ENCODE measurements around the gene ARFRP1. TPM values are rescaled to one million over a fixed set of nuclear protein-coding genes. Genes with fewer than 3 reads are reported as not detected.

Gene ARFRP1
- total RNA-seq, 1 experiment from 2014 or later: 42.7 TPM

DNA sequence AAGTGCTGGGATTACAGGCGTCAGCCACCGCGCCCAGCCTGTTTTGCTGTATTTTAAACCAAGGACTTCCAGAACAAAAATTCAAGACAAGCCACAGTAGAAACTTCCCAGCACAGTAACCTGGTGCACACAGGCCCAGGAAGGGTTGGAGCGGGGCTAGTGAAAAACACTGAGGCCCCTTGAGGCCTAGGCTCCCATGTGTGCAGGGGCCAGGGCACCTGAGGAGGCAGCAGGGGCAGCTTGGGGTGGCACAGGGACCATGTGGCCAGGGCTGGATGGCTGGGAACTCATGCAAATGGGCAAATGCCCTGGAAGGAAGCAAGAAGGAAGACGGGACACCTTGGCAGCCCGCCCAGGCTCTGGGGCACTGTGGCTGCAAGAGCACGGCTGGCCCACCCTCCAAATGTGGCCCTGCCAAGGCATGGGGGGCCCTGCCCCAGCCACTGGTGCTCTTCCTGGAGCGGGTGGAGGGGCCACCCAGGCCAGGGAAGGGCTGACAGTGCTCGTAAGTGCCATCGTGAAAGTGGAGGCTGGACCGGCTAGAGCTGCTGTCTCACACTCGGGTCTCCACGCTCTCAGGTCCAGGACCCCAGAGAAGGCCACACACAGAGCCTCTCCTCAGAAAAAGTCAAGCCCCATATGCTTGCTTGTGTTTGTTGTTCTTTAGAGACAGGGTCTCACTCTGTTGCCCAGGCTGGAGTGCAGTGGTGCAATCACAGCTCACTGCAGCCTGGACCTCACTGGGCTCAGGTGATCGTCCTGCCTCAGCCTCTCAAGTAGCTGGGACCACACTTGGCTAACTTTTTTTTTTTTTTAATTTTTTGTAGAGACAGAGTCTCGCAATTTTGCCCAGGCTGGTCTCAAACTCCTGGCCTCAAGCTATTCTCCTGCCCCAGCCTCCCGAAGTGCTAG is 42.1 kb upstream of the ARFRP1 start:
- no peak overlapping the region for H3K56ac ChIP-seq (ENCODE audit: insufficient read length, low read depth, low read length)
- H3K9ac ChIP-seq (ENCODE audit: extremely low read depth, insufficient read length, low read length): no peak overlapping the region
- H3K4ac ChIP-seq (ENCODE audit: low read depth, low read length): no peak overlapping the region
- H2BK5ac ChIP-seq (ENCODE audit: insufficient read length, low read length): no peak overlapping the region
- DNase-seq: no peak
- H3K4me3 Mint-ChIP-seq: no peak overlapping the region
- no peaks in the 10 kb centered on the region for H3K9me3 Mint-ChIP-seq
- H3K14ac ChIP-seq (ENCODE audit: insufficient read depth, low read length): no peak overlapping the region
- H2BK120ac ChIP-seq (ENCODE audit: low read depth, low read length, poor library complexity, severe bottlenecking): no peak overlapping the region
- TF ChIP-seq, protein P1, sequence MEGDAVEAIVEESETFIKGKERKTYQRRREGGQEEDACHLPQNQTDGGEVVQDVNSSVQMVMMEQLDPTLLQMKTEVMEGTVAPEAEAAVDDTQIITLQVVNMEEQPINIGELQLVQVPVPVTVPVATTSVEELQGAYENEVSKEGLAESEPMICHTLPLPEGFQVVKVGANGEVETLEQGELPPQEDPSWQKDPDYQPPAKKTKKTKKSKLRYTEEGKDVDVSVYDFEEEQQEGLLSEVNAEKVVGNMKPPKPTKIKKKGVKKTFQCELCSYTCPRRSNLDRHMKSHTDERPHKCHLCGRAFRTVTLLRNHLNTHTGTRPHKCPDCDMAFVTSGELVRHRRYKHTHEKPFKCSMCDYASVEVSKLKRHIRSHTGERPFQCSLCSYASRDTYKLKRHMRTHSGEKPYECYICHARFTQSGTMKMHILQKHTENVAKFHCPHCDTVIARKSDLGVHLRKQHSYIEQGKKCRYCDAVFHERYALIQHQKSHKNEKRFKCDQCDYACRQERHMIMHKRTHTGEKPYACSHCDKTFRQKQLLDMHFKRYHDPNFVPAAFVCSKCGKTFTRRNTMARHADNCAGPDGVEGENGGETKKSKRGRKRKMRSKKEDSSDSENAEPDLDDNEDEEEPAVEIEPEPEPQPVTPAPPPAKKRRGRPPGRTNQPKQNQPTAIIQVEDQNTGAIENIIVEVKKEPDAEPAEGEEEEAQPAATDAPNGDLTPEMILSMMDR (conservative IDR thresholded peaks at IDR 0.05): no peak
- no peaks in the 10 kb centered on the region for H4K20me1 ChIP-seq (ENCODE audit: control insufficient read depth, insufficient read depth, insufficient read length)
- no peak overlapping the region for H3K18ac ChIP-seq (ENCODE audit: insufficient read length, low read depth, low read length)
- no peaks in the 10 kb centered on the region for H3K27me3 ChIP-seq (ENCODE audit: insufficient read depth, low read length)
- H3K79me2 ChIP-seq (ENCODE audit: insufficient read depth, low read length): no peaks in the 10 kb centered on the region
- H3T11ph ChIP-seq (ENCODE audit: low read length): no peak overlapping the region
- no peak overlapping the region for H4K8ac ChIP-seq (replicated peaks; ENCODE audit: insufficient read length, low read depth, low read length)
- no peak overlapping the region for H4K5ac ChIP-seq (ENCODE audit: insufficient read length, low read depth, low read length)
- H2AK5ac ChIP-seq (ENCODE audit: insufficient read length, low read length): no peak overlapping the region
- no peaks in the 10 kb centered on the region for H3K27me3 Mint-ChIP-seq (ENCODE audit: low read depth)
- H2AFZ ChIP-seq (ENCODE audit: low read length): no peak overlapping the region
- H3K4me1 ChIP-seq (ENCODE audit: insufficient read depth, low read length): no peaks in the 10 kb centered on the region; the same call in 1 of the 2 replicates
- no peaks in the 10 kb centered on the region for H3K79me1 ChIP-seq (ENCODE audit: insufficient read depth, low read depth, low read length, poor library complexity, severe bottlenecking)
- no peak overlapping the region for H3K23ac ChIP-seq (ENCODE audit: insufficient read length, low read depth, low read length)
- H3K4me1 Mint-ChIP-seq: peaks cover 14 to 22% of the 10 kb centered on the region in 2 experiments
- no CpG with 5 or more reads among the region's 16 CpGs for WGBS (ENCODE audit: extremely low coverage, insufficient read length, low lambda C conversion rate)
- no peak overlapping the region for H3K4me2 ChIP-seq (ENCODE audit: insufficient read depth, insufficient read length, low read length)
- H3K9me3 ChIP-seq (ENCODE audit: control insufficient read depth, low read depth, low read length): no peaks in the 10 kb centered on the region
- no peak overlapping the region for H2BK12ac ChIP-seq (ENCODE audit: insufficient read length, low read depth, low read length)
- H3K23me2 ChIP-seq (ENCODE audit: insufficient read length, low read depth, low read length, poor library complexity, severe bottlenecking): no peaks in the 10 kb centered on the region
- peaks cover 0 to 6% (median 0%) of the 10 kb centered on the region in 3 experiments; a peak in 2 of 7 replicates for H3K36me3 Mint-ChIP-seq (ENCODE audit: insufficient read depth in 1 of 3, low read depth in 3 of 3)
- no peak overlapping the region for H4K91ac ChIP-seq (ENCODE audit: insufficient read length, low read depth, low read length)
- no peak overlapping the region for H3K27ac ChIP-seq (ENCODE audit: insufficient read length, low read depth, low read length)
- no peak overlapping the region; a peak in 1 of 7 replicates for H3K27ac Mint-ChIP-seq
- no peak overlapping the region for H2BK15ac ChIP-seq (ENCODE audit: low read depth, low read length)
- no peak overlapping the region for H2BK20ac ChIP-seq (ENCODE audit: low read depth, low read length, poor library complexity, severe bottlenecking)
